ENCODE measurements around the gene MITF. TPM values are rescaled to one million over a fixed set of nuclear protein-coding genes. Genes with fewer than 3 reads are reported as not detected.

The MITF gene
- total and polyA plus RNA-seq, 12 donors: 15.1 to 101 (median 81.7) TPM

GRCh38 chr3:69811452-69812401, 72.5 kb downstream of the MITF start:
- 51 to 55% methylated on average over 4 of the region's 4 CpGs for WGBS, 2 donors
- TF ChIP-seq, protein P1, sequence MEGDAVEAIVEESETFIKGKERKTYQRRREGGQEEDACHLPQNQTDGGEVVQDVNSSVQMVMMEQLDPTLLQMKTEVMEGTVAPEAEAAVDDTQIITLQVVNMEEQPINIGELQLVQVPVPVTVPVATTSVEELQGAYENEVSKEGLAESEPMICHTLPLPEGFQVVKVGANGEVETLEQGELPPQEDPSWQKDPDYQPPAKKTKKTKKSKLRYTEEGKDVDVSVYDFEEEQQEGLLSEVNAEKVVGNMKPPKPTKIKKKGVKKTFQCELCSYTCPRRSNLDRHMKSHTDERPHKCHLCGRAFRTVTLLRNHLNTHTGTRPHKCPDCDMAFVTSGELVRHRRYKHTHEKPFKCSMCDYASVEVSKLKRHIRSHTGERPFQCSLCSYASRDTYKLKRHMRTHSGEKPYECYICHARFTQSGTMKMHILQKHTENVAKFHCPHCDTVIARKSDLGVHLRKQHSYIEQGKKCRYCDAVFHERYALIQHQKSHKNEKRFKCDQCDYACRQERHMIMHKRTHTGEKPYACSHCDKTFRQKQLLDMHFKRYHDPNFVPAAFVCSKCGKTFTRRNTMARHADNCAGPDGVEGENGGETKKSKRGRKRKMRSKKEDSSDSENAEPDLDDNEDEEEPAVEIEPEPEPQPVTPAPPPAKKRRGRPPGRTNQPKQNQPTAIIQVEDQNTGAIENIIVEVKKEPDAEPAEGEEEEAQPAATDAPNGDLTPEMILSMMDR (IDR thresholded peaks at IDR 0.05): no peak
- H3K27ac ChIP-seq: peak overlapping the region in 5 of 10 donors; percentile 1 to 62 (median 21)
- H3K4me1 ChIP-seq: peaks cover under 1 to 53% (median 27%) of the 10 kb centered on the region in 9 donors
- no peak overlapping the region for H3K4me3 ChIP-seq
- ATAC-seq: peak in 7 of 8 donors; percentile 42 to 62 (median 51)
- H3K9me3 ChIP-seq: no peaks in the 10 kb centered on the region
- no peaks in the 10 kb centered on the region for H3K27me3 ChIP-seq
- DNase-seq: no peak
- intact Hi-C loops (cut with DNase I): no loop called here
- no peaks in the 10 kb centered on the region for H3K36me3 ChIP-seq

DNA sequence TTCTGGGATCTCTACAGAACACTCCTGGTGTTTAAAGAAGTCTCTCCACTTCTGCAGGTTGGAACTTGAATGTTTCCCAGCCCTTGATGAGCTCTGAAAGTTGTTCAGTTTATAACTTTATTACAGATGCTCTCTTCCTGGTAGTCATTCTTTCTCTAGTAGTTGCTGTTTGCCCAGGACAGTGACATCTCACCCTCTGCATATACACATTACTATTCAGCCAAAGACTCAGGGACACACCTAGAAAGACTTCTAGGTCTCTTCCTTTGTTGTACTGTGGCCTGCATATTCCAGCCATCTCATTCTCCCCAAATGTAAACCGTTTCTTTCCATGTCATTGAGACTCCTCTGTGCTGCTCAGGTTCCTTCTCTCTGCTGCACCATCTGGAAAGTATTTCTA, 76.7 kb downstream of the MITF start:
- intact Hi-C loops (cut with DNase I): no loop called here
- H3K27ac ChIP-seq: no peak overlapping the region
- DNase-seq (no peak), ATAC-seq (no peak)
- H3K9me3 ChIP-seq: no peaks in the 10 kb centered on the region
- WGBS, 2 donors: 34 to 35% methylated on average over 1 of the region's 1 CpG
- H3K4me1 ChIP-seq: peaks cover 10 to 83% (median 66%) of the 10 kb centered on the region in 9 donors
- H3K4me3 ChIP-seq: no peak overlapping the region
- no peaks in the 10 kb centered on the region for H3K36me3 ChIP-seq
- H3K27me3 ChIP-seq: no peaks in the 10 kb centered on the region
- TF ChIP-seq, protein P1 (IDR thresholded peaks at IDR 0.05): no peak

DNA sequence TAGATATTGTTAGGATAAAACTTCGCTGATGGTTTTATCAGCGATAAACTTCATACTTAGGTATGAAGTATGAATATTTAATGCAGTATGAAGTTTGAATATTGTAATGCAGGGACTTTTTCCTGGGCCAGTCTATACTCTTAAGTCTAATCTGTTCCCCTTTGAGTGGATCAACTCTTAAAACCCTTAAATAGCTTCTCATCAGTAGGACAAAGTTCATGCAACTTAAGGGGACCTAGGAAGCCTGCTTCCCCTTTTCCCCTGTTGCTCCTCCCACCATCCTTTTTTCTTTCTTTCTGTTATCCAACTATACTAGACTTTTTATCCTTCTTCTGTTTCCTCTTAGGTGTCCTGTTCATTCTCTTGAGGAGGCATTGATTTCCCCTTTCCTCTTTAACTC, 78.7 kb downstream of the MITF start:
- WGBS, 2 donors: 58 to 72% methylated on average over 2 of the region's 2 CpGs
- Histone ChIP-seq H3K27ac (peak overlapping the region in 4 of 10 donors; percentile 10 to 63 (median 38)), H3K9me3 (no peaks in the 10 kb centered on the region), H3K4me3 (no peak overlapping the region), H3K27me3 (no peaks in the 10 kb centered on the region), H3K4me1 (peaks cover 10 to 78% (median 59%) of the 10 kb centered on the region in 9 donors), H3K36me3 (no peaks in the 10 kb centered on the region)
- TF ChIP-seq, protein P1 (IDR thresholded peaks at IDR 0.05): no peak
- intact Hi-C loops (cut with DNase I): no loop called here
- no peak for DNase-seq
- ATAC-seq: peak in 4 of 8 donors; percentile 8 to 63 (median 52)

DNA sequence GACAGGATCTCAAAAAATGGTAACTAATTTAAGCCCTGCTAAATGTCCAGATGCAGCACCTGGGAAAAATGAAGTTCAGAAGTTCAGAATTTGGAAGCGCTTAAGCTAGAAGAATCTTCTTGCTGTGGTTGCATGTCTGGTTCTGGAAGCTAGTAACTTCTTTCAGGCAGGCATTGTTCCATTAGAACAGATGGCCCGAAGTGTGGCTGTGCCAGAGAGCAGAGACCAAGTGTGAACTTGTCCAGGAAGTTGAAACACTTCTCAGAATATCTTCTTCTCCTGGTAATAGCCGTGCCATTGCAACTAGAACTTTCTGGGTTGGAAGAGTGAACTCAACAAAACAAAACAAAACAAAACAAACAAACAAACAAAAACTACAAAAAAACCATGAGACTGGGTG, 80.0 kb downstream of the MITF start:
- Histone ChIP-seq H3K27ac (peak overlapping the region in 6 of 10 donors; percentile 7 to 63 (median 42)), H3K36me3 (no peaks in the 10 kb centered on the region), H3K9me3 (no peaks in the 10 kb centered on the region), H3K27me3 (no peaks in the 10 kb centered on the region), H3K4me3 (no peak overlapping the region), H3K4me1 (peaks cover 10 to 73% (median 55%) of the 10 kb centered on the region in 9 donors)
- TF ChIP-seq, protein P1 (IDR thresholded peaks at IDR 0.05): no peak
- DNase-seq (peak in 1 of 2 donors; percentile 50), ATAC-seq (peak in 7 of 8 donors; percentile 49 to 85 (median 76))
- 46 to 47% methylated on average over 3 of the region's 3 CpGs for WGBS, 2 donors
- intact Hi-C loops (cut with DNase I): no loop called here
